Eye (tissue), 1 donor: ENCODE measurements around the gene PHLPP2.

Experiments used
- DNase-seq: peaks from one replicate; pipeline ENCODE4 v3.0.0-alpha.2; 2015

The PHLPP2 gene, protein sequence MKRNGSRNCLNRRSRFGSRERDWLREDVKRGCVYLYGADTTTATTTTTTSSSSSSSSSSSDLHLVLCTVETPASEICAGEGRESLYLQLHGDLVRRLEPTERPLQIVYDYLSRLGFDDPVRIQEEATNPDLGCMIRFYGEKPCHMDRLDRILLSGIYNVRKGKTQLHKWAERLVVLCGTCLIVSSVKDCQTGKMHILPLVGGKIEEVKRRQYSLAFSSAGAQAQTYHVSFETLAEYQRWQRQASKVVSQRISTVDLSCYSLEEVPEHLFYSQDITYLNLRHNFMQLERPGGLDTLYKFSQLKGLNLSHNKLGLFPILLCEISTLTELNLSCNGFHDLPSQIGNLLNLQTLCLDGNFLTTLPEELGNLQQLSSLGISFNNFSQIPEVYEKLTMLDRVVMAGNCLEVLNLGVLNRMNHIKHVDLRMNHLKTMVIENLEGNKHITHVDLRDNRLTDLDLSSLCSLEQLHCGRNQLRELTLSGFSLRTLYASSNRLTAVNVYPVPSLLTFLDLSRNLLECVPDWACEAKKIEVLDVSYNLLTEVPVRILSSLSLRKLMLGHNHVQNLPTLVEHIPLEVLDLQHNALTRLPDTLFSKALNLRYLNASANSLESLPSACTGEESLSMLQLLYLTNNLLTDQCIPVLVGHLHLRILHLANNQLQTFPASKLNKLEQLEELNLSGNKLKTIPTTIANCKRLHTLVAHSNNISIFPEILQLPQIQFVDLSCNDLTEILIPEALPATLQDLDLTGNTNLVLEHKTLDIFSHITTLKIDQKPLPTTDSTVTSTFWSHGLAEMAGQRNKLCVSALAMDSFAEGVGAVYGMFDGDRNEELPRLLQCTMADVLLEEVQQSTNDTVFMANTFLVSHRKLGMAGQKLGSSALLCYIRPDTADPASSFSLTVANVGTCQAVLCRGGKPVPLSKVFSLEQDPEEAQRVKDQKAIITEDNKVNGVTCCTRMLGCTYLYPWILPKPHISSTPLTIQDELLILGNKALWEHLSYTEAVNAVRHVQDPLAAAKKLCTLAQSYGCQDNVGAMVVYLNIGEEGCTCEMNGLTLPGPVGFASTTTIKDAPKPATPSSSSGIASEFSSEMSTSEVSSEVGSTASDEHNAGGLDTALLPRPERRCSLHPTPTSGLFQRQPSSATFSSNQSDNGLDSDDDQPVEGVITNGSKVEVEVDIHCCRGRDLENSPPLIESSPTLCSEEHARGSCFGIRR (N-terminal part only)

DNA sequence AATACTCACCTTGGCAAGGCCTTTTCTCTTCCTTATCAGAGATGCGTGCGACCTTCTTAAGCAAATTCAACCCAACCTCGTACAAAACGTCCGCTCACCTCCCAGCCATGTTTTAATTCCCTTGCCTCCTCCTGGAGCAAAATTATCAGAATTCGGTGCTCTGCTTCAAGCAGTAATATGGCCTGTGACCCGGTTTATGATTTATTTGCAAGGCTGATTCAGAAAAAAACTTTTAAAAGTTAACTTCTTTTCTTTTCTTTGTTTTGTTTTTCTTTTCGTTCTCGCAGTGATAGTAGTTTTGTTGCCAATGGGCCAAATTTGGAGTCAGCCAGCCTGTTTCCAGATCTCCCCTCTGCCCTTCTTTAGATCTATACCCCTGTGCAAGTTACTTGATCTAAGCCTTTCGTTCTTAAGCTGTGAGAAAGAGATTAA is at the start of gene PHLPP2:
Gene PHLPP2, minus strand, starts transcription at position 382 of the 432 bp plus-strand sequence. CDS start 9,906 bp downstream, outside the sequence.
- no peak for DNase-seq

DNA sequence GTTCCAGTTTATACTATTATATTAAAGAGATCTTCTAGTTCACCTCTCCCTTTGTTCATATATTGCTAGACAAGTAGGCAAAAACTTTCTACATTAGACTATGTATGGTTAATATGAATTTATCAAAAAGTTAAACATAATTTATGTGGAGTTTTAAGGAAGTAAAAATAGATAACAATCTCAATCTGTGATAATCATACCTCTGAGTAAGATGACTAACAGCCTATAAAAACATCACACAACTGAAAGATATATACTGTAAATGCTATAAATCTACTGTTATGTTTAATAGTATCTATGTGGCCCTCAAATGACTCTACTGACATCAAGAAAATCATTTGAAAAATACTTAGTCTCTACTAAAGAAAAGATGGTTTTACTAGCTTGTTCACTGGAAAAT is 47.1 kb upstream of the PHLPP2 start:
- no peak for DNase-seq

DNA sequence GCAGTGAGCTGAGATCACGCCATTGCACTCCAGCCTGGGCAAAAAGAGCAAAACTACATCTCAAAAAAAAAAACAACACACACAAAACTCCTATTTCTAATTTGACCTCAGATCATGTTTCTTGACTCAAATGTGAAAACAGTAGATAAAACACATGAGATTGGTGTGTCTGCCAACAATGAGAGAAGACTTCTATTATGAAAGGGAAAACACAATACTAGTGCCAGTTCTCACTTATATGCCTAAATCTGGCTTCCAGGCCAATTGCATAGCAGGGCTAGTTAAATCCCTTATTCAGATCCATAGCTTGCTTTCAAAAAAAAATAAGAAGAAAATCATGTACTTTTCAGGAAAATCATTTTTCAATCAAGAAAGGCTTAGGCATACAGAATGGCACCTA is 44.7 kb upstream of the PHLPP2 start:
- no peak for DNase-seq

GRCh38 chr16:71767060-71767900 is 42.8 kb upstream of the PHLPP2 start:
- no peak for DNase-seq

- no peak for DNase-seq
Observed at GRCh38 chr16:71762186-71762585, 37.7 kb upstream of the PHLPP2 start.

GRCh38 chr16:71761097-71761496 is 36.6 kb upstream of the PHLPP2 start:
- DNase-seq, result no peak

- DNase-seq, result no peak
Observed at GRCh38 chr16:71758293-71758760, 33.8 kb upstream of the PHLPP2 start.

DNA sequence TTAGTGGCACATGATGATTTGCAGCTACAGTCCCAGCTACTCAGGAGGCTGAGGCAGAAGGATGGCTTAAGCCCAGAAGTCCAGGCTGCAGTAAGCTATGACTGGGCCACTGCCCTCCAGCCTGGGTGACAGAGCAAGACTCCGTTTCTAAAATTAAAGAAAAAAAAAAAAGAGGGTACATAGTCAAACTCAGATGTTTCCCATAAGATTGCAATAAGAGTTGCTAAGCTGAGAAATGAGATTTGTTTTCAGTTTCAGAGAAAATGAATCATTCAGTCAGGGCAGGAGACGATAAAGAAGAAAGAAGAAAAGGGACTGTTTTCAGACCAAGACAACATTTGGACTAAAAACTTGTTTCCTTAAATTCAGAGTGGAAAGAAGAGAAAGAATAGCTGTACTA is 30.2 kb upstream of the PHLPP2 start:
- no peak for DNase-seq

DNA sequence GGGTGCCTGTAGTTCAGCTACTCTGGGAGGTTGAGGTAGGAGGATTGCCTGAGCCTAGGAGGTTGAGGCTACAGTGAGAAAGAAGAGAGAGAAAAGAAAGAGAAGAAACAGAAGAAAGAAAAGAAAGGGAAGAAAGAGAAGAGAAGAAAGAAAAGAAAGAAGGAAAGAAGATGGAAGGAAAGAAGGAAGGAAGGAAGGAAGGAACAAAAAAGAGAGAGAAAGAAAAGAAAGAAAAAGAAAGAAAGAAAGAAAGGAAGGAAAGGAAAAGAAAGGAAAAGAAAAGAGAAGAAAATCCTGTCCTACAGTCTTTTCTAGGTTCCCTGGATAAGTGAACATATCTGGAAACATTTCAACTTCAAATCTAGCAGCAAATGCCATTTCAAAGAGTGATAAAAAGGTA is 29.6 kb upstream of the PHLPP2 start:
- DNase-seq, result no peak

DNA sequence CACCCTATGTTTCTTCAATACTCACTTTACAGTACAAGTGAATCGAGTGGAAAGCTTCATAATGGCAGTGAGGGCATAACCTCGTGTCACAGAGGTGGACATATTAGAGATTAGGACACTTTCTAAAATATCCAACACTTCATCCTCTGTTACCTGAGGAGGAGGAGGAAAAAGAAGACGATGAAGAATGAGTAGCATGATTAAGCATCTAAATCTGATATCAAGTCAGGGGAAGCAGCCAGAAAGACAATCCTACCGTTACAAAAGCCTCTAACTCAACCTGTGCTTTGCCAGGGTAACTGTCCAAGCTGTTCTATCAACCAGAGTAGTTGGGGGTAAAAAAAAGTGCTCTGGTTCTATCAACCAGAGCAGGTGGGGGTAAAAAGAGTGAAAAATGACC is 23.7 kb upstream of the PHLPP2 start:
- no peak for DNase-seq

GRCh38 chr16:71746442-71747046 is 22.0 kb upstream of the PHLPP2 start:
- peak; percentile 60 for DNase-seq

DNA sequence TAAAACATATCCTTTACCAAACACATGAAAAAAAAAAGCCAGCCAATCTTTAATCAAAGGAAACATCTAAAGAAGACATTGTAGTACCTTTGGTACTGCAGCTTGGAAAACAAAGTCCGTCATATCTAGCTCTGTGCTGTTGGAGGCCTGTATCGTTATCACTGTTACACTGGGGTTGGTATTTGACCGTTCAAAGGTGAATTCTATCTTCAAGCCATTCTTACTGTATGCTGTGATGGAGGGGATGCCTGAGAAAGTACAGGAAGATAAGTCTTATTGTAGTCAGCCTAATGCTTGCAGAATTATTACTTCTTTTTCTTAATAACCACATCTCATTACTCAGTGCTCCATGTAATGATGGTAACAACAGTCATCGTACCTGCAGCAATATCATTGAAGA is 14.4 kb upstream of the PHLPP2 start:
- no peak for DNase-seq

DNA sequence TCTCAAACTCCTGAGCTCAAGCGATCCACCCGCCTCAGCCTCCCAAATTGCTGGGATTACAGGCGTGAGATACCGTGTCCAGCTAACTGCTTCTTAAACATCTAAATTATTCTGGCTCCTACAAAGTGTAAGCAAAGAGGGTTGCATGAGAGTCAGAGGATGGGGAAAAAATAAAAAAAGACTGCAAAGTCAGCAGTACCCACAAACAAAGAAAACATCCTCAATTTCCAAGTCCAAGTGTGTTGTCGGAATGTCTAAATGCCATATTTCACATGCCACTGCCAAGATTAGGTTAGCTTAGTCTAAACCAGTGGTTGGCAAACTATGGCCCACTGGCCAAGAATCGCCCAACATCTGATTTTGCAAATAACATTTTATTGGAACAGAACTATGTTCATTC is 13.0 kb upstream of the PHLPP2 start:
- no peak for DNase-seq

DNA sequence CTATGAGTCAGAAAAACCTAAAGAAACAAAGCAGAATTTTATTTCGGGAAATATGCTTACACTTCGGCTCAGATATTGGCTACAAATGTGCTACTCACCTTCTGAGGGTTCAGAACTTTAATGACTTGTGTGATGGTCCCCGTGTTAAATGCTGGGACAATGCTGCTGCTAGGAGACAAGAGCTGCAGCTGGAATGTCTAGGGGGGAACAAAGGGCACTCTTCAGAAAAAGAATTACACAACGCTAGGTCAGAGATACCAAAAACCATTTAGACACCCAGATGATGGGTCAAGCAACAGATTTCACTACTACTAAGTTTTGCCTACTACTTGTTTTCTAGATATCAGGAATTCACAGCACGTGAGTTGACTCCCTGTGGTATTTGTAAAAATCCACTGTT is 10.0 kb upstream of the PHLPP2 start:
- DNase-seq, result no peak

- DNase-seq, result no peak
Observed at GRCh38 chr16:71732587-71732986, 8.1 kb upstream of the PHLPP2 start.

DNA sequence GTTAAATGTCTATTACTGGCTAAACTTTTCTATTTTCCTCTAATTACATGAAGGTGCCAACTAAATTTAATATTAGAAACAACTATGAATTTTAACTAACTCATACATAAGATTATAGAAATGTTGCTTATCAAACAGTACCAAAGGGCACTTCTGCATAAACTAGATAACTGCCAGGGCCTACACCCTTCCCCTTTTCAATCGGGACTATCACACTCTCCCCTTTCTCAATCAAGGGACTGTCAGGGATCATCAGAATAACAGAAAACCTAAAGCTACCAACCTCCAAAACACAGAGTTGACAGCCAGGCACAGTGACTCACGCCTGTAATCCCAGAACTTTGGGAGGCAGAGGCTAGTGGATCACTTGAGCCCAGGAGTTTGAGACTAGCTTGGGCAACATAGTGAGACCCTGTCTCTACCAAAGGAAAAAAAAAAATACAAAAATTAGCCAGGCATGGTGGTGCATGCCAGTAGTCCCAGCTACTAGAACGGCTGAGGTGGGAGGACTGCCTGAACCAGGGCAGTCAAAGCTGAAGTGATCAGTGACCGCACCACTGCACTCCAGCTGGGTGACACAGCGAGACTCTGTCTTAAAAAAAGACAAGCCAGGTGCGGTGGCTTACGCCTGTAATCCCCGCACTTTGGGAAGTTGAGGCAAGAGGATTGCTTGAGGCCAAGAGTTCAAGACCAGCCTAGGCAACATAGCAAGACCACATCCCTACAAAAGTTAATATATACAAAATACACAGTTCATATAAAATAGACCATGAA is 3.2 kb upstream of the PHLPP2 start:
- DNase-seq, result no peak

DNA sequence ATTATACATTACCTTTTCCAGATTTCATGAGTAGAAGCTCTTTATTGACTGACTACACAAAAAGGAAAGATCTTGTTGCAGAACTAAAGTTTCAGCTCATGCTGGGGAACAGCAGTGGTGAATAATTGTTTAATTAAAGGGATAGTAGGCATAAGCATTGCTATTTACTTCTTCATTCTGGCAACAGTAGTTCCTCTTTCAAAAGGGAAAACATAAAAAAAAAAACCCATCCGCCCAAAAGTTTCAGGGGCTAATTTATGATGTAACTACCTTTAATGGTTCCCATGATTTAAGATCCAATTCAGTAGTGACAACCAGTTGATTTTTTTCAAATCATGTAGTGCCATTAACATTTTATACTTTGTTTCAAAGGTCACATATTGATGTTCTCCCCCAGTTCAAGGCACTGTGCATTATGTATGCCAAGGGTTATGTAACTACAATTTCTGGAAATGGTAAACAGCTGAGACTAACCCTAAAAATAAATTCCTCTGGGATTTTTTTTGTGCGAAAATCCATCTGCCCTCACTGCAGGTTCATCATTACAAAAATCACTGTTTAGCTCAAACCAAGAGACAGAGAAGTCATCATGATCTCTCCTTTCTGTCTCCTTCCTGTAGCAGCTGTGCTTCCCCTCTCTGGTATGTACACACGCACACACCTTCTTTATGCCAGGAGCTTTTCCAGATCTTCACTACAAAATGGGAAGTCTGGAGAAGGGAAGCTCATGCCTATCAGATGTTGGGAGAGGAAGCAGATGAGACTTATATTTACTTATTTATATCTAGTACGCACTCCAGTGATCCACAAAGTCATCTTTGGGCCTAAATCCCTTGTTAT is 2.2 kb upstream of the PHLPP2 start:
- DNase-seq, result no peak

DNA sequence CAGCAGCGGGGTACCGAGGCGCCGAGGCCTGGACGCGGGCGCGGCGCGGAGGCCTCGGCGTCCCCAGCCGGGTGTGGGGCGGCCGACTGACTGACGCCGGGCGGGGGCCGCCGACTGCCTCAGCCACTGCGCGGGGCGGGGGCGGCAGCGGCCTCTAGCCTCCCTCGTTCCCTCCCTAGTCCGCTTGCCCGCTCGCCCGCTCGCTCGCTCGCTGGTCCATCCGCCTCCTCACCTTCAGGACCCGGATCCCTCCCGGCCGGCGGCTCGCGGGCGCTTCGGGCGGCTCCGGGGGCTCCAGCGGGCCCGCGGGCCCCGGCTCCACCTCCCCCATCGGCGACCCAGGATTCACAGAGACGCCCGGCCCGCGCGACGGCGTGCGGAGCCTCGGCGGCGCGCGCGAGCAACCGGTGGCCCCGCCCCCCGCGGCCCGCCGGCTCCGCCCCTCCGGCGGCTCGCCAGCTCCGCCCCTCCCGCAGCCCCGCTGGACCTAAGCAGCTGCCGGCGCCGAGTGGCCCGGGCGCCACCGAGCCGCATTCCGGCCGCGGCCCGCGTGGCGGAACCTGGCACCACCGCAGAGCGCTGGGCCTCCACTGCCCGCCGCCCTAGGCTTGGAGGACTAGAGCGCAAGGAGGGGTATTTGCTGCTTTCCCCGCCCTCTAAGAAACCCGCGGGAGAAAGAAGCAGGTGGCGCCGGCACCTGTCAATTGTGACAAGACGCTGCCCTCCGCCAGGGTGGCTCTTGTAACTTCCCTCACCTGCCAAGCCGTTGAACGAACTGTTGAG is 773 bp downstream of the PHLPP2 start:
- DNase-seq, result peak; percentile 88
